GM12875 (cell line): ENCODE measurements around the gene BABAM2.

Source experiments
- H3K4me3 ChIP-seq: one replicate; pipeline ENCODE4 v1.5.1; 2011; ENCODE audit warnings: low read depth, low read length, control low read depth
- TF ChIP-seq, protein P1 (sequence below): IDR thresholded peaks from 2 replicates; pipeline ENCODE4 v1.5.1; 2011; ENCODE audit warnings: low read depth, mild to moderate bottlenecking, control low read depth, inconsistent platforms, low read length, moderate library complexity, borderline replicate concordance; ENCODE audit not compliant: insufficient read depth

The BABAM2 gene

DNA sequence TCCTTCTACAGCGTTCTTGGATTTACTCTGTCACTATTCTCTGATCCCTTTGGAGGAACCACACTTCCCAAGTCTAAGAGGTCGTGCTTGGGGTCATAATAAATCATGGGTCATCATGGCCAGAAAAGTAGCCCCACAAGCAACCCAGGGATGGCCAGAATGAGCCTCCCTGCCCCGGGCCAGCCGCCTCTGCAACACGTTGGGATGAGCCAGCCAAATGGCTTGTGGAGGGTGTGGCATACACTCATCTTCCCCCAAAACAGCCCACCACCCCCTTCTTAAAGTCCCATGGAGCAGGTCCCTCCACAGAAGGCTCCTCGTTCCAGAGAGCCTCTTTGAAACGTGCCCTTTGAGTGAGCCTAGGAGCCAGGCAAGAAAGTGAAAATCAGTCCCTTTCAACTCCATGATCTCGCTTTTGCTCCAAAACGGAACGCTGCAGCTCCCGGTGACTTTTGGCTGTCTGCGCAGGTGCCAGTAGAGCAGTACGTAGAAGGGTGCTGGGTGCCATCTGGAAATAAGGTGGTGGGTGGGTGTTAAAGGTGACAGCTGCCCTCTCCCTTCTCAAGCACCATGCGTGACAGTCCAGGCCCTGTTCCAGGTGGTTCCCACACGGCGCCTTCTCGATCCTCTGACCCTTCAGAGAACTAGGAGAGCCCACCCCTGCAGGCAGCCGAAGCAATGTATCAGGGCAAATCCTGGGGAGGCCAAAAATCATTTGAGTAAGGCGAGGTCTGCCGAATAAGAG is 453.6 kb downstream of the BABAM2 start:
- H3K4me3 ChIP-seq, result no peak overlapping the region
- TF ChIP-seq, protein P1, sequence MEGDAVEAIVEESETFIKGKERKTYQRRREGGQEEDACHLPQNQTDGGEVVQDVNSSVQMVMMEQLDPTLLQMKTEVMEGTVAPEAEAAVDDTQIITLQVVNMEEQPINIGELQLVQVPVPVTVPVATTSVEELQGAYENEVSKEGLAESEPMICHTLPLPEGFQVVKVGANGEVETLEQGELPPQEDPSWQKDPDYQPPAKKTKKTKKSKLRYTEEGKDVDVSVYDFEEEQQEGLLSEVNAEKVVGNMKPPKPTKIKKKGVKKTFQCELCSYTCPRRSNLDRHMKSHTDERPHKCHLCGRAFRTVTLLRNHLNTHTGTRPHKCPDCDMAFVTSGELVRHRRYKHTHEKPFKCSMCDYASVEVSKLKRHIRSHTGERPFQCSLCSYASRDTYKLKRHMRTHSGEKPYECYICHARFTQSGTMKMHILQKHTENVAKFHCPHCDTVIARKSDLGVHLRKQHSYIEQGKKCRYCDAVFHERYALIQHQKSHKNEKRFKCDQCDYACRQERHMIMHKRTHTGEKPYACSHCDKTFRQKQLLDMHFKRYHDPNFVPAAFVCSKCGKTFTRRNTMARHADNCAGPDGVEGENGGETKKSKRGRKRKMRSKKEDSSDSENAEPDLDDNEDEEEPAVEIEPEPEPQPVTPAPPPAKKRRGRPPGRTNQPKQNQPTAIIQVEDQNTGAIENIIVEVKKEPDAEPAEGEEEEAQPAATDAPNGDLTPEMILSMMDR, result no peak

DNA sequence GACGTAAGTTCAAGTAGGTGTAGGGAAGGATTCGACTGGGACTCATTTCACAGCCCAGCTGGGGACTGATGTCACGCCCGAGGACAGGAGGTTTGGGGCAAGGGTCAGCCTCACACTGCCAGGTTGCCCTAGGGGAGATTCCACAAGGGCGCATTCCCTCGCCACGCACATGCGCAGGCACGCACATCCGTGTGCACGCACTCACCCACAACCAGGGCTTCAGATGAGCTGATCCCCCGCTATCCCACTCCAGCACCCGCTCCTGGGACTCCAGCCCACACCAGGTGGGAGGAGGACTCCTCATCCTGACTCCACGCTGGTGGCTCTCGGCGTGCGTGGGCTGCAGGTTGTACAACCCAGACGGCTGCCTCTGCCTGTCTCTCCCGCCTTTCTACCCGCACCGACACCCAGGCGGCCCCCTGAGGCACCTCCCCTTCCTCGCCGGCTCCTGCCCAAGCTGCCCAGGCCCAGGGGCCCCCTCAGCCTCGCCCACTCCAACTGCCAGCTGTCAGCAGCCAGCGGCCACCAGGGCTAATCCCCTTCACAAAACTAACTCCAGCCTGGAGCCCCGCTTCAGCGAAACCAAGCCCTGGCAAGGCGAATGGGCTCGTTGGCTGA is 454.3 kb downstream of the BABAM2 start:
- H3K4me3 ChIP-seq, result no peak overlapping the region
- TF ChIP-seq, protein P1, result no peak

DNA sequence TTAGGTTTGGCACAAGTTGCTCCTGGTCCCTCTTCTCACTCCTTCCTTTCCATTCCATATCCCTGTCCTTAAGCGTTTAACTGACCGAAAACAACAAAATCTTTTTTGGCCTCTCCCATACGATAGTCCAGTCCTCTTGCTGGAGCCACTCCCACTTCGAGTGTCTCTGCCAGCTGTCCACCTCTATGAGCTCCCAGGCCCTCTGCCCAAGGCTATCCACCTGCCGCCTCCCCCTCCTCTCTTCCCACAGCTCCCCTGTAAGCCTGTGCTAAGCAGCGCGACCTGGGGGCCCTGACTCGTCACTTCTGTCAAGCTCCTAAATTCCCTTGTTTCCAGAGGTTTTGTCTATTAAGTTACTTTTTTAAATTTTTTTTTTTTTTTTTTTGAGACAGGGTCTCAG is 455.1 kb downstream of the BABAM2 start:
- TF ChIP-seq, protein P1, result no peak
- H3K4me3 ChIP-seq, result no peak overlapping the region

DNA sequence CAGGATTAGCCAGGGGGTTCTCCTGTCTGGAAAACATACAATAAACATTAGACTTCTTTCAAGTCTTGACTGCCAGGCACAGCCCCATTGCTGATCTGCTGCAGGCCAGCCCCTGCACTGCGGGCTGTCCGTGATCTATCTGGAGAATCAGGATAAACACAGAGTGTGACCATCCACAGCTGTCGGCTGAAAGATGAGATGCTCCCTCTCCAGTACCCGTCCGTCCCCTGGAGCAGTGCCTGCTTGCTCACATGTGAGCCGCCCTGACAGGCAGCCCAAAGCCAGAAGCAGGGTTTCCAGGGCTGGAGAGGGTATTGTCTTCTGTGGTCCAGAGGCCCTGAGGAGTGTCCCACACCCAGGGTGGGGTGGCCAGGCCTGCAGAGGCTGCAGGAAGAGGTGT is 456.1 kb downstream of the BABAM2 start:
- H3K4me3 ChIP-seq, result no peak overlapping the region
- TF ChIP-seq, protein P1, result no peak

DNA sequence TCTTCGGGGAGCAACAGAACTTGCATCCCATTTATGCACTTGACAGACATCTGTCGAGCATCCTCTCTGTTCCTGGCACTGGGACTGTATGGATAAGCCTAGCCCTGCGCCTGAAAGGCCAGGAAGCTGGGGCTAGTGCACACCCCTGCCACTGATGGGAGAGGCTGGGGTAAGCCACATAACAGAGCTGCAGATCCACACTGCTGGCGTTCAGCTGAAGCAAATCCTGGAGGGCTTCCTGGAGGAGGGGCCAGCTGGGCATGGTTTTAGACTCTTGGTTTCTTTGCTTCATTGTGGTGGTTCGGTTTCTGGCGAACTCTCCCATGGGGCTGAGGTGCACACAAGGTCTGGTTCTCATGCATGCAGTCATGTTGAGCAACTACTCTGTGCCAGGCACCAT is 456.7 kb downstream of the BABAM2 start:
- no peak overlapping the region for H3K4me3 ChIP-seq
- TF ChIP-seq, protein P1, result no peak

DNA sequence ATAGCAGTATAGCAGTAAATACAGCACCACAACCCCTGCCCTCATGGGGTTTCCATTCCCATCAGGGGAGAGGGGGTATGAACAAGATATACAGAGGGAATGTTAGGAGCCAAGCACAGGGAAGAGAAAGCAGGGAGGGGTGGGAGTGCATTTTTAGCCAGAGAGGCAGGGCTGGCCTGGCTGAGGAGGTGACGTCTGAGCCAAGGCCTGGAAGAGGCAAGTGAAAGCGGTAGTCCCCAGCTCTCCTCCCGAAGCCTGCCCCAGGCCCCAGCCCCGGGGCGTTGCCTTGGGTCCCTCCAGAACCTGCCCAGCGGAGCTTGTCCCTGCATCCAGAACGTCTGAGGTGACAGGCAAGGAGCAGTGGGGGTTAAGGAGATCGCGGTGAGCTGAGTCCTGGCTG is 457.1 kb downstream of the BABAM2 start:
- TF ChIP-seq, protein P1, result no peak
- no peak overlapping the region for H3K4me3 ChIP-seq

DNA sequence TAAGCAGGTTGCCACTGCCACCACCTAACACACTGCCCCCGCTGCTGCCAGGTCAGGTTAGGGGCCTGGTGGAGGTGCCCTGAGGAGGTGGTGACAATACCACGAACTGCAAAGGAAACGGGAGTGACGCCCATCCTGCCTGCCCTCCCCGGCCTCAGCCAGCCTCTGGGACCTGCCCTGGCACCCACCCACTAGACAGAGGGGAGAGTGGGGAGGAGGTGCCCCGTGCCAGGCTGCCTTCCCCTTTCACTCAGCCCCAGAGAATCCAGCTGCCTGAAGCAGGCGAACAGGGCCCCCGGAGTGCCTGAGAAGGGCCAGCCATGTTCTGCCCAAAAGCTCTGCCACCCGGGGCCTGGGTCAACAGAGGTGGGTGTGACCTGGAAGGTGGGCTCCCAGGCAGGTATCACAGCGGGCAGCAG is 457.6 kb downstream of the BABAM2 start:
- TF ChIP-seq, protein P1, result no peak
- H3K4me3 ChIP-seq, result no peak overlapping the region
